ENCODE data around the gene AMY2B.

DNA sequence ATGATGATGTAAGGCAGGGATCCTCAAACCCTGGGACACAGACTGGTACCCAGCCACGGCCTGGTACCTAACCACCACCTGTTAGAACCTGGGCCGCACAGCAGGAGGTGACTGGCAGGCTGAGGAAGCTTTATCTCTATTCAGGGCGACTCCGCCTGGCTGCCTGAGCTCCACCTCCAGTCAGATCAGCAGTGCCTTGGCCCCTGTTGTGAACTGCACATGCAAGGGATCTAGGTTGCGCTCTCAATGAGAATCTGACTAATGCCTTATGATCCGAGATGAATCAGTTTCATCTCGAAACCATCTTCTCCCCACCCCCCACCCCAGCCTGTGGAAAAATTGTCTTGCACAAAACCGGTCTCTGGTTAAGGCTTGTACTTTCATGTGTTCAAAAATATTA is 41.6 kb upstream of the AMY2B start:
- TF ChIP-seq CTCF (IDR thresholded peaks at IDR 0.05) = no peak
- TF ChIP-seq POLR2AphosphoS5 (IDR thresholded peaks at IDR 0.05) = no peak
